GM12892 (cell line): ENCODE measurements around the gene MRPL14.

Source experiments
- POLR2A ChIP-seq: IDR thresholded peaks from 2 replicates; pipeline ENCODE4 v1.6.1; 2011; ENCODE audit warnings: low read depth, low read length, control low read depth
- POLR2AphosphoS5 ChIP-seq: IDR thresholded peaks from 2 replicates; pipeline ENCODE4 v1.6.1; 2011; ENCODE audit warnings: low read depth, low read length, control low read depth

GRCh38 chr6:44104481-44105021 is 22.7 kb downstream of the MRPL14 start:
- TF ChIP-seq POLR2A: no peak
- TF ChIP-seq POLR2AphosphoS5: no peak
